Activated T-cell treated with anti-CD3 and anti-CD28 coated beads for 24 hours (primary cell): Measurements from ENCODE around the gene RGPD5.
"Not testable (repeated sequence)": the region's sequence is repeated elsewhere in the genome, so short reads cannot be mapped to it uniquely, and the experiment has no call there.

ENCODE experiments used
- DNase-seq: peaks from one replicate; pipeline ENCODE4 v3.0.0-alpha.2; 2020; ENCODE audit warnings: low read depth

The RGPD5 gene

GRCh38 chr2:109794074-109794737, at the start of gene RGPD5:
TSS of gene RGPD5 (plus strand) at chr2:109794305. CDS start at chr2:109794466, 161 bp downstream.
- not testable (repeated sequence) for DNase-seq

GRCh38 chr2:109751572-109751971, 42.5 kb upstream of the RGPD5 start:
- DNase-seq: not testable (repeated sequence)

GRCh38 chr2:109757163-109757824, 36.8 kb upstream of the RGPD5 start:
- not testable (repeated sequence) for DNase-seq

GRCh38 chr2:109760265-109761042, 33.7 kb upstream of the RGPD5 start:
- DNase-seq: not testable (repeated sequence)

GRCh38 chr2:109761043-109761454, 33.1 kb upstream of the RGPD5 start:
- DNase-seq: not testable (repeated sequence)

GRCh38 chr2:109761976-109762375, 32.1 kb upstream of the RGPD5 start:
- not testable (repeated sequence) for DNase-seq

- not testable (repeated sequence) for DNase-seq
Observed at GRCh38 chr2:109766074-109766473, 28.0 kb upstream of the RGPD5 start.

GRCh38 chr2:109766886-109767578, 27.1 kb upstream of the RGPD5 start:
- not testable (repeated sequence) for DNase-seq

- DNase-seq: not testable (repeated sequence)
Observed at GRCh38 chr2:109768934-109769333, 25.2 kb upstream of the RGPD5 start.

GRCh38 chr2:109779118-109779517, 15.0 kb upstream of the RGPD5 start:
- DNase-seq: not testable (repeated sequence)

- not testable (repeated sequence) for DNase-seq
Observed at GRCh38 chr2:109781147-109781816, 12.8 kb upstream of the RGPD5 start.

- not testable (repeated sequence) for DNase-seq
Observed at GRCh38 chr2:109782446-109782993, 11.6 kb upstream of the RGPD5 start.

GRCh38 chr2:109791530-109792279, 2.4 kb upstream of the RGPD5 start:
- DNase-seq: not testable (repeated sequence)

- not testable (repeated sequence) for DNase-seq
Observed at GRCh38 chr2:109792659-109793058, 1.4 kb upstream of the RGPD5 start.

GRCh38 chr2:109871129-109871751, 77.1 kb downstream of the RGPD5 start:
- not testable (repeated sequence) for DNase-seq

- DNase-seq: not testable (repeated sequence)
Observed at GRCh38 chr2:109876625-109877024, 82.5 kb downstream of the RGPD5 start.

- not testable (repeated sequence) for DNase-seq
Observed at GRCh38 chr2:109882112-109882511, 88.0 kb downstream of the RGPD5 start.

GRCh38 chr2:109888414-109888813, 94.3 kb downstream of the RGPD5 start:
- not testable (repeated sequence) for DNase-seq

- DNase-seq: not testable (repeated sequence)
Observed at GRCh38 chr2:109889909-109890308, 95.8 kb downstream of the RGPD5 start.

- DNase-seq: not testable (repeated sequence)
Observed at GRCh38 chr2:109891024-109891423, 96.9 kb downstream of the RGPD5 start.
